Natural killer cell (primary cell): ENCODE data around the gene INSRR. TPM values are rescaled to one million over a fixed set of nuclear protein-coding genes. Genes with fewer than 3 reads are reported as not detected.

Source experiments
- ATAC-seq, 3 donors: fragments of 150-1000 bp in 2 of 3; fragments of 200-7000 bp in 1 of 3; cut with Tn5 transposase; 1 replicate in 1 of 3; 2 replicates in 2 of 3; pipeline ENCODE4 v1.10.0; 2021; ENCODE audit warnings: mild to moderate bottlenecking in 2 of 3, moderate library complexity in 2 of 3
- DNase-seq, 2 donors: peaks; one replicate each; pipeline versions ENCODE4 v3.0.0 to v3.0.0-alpha.2; 2013 to 2021; ENCODE audit warnings: mixed read lengths in 1 of 2
- H3K27ac ChIP-seq: one replicate; pipeline ENCODE4 v1.5.1; 2013; ENCODE audit warnings: mild to moderate bottlenecking, low read length
- H3K27me3 ChIP-seq: one replicate; pipeline ENCODE4 v1.6.1; 2013; ENCODE audit warnings: low read length; ENCODE audit not compliant: control insufficient read depth, insufficient read depth
- H3K36me3 ChIP-seq: one replicate; pipeline ENCODE4 v1.6.1; 2013; ENCODE audit warnings: low read length; ENCODE audit not compliant: control insufficient read depth, insufficient read depth
- H3K4me1 ChIP-seq: one replicate; pipeline ENCODE4 v1.6.1; 2013; ENCODE audit warnings: low read length; ENCODE audit not compliant: control insufficient read depth, insufficient read depth
- H3K4me3 ChIP-seq: one replicate; pipeline ENCODE4 v1.5.1; 2013; ENCODE audit warnings: low read length
- H3K9me3 ChIP-seq: one replicate; pipeline ENCODE4 v1.6.1; 2013; ENCODE audit warnings: low read length; ENCODE audit not compliant: control insufficient read depth, insufficient read depth
- H3K27ac Mint-ChIP-seq, 2 donors: one replicate each; pipeline ENCODE4 v1.8.0; 2022; ENCODE audit warnings: mild to moderate bottlenecking in 2 of 2, mixed read lengths in 2 of 2, moderate library complexity in 1 of 2
- H3K27me3 Mint-ChIP-seq, 2 donors: one replicate each; pipeline ENCODE4 v1.8.0; 2022; ENCODE audit warnings: low read depth in 2 of 2, mixed read lengths in 2 of 2
- H3K36me3 Mint-ChIP-seq: one replicate; pipeline ENCODE4 v1.8.0; 2022; ENCODE audit warnings: mixed read lengths
- H3K4me1 Mint-ChIP-seq, 2 donors: one replicate each; pipeline ENCODE4 v1.8.0; 2022; ENCODE audit warnings: mixed read lengths in 2 of 2
- H3K4me3 Mint-ChIP-seq: one replicate; pipeline ENCODE4 v1.8.0; 2022; ENCODE audit warnings: mild to moderate bottlenecking, moderate library complexity, mixed read lengths
- H3K9me3 Mint-ChIP-seq, 2 donors: one replicate each; pipeline ENCODE4 v1.8.0; 2022; ENCODE audit warnings: mixed read lengths in 2 of 2
- CTCF ChIP-seq: fragments of 200-600 bp; IDR thresholded peaks from one replicate; pipeline ENCODE4 v1.8.0; 2022; ENCODE audit warnings: antibody characterized with exemption
- WGBS: methylation state at CpG from one replicate; pipeline ENCODE4 v1.1.7; 2013; ENCODE audit warnings: missing lambda C conversion rate; ENCODE audit not compliant: insufficient coverage; 5-methylcytosine and 5-hydroxymethylcytosine counted together
- intact Hi-C: fragments of 100-400 bp; cut with micrococcal nuclease; formaldehyde crosslinking; loops from one replicate; pipeline ENCODE4 v1.14.2; 2022
- total RNA-seq, 4 donors: library from RNA; stranded (reverse); fragments of 120-200 nt in 1 of 4; gene quantifications; one replicate each; pipeline versions ENCODE4 v1.2.3 to v1.2.4, GENCODE V29; 2013 to 2022

Gene INSRR
- total RNA-seq, 3 donors from 2014 or later (not counting 1 experiment from before 2014, with no cell fraction given), result 0.10 to 0.18 (median 0.14) TPM

- intact Hi-C loops, result no loop called here
These were observed 30.4 kb downstream of the INSRR start for GRCh38 chr1:156828400-156829124.

GRCh38 chr1:156826630-156827029, 32.3 kb downstream of the INSRR start:
- no peaks in the 10 kb centered on the region for H3K4me1 ChIP-seq
- H3K27ac Mint-ChIP-seq, result no peak overlapping the region
- H3K4me3 ChIP-seq, result no peak overlapping the region
- H3K27me3 ChIP-seq, result no peaks in the 10 kb centered on the region
- DNase-seq (no peak), ATAC-seq (no peak)
- no CpG with 5 or more reads among the region's 1 CpG for WGBS
- H3K36me3 Mint-ChIP-seq, result no peaks in the 10 kb centered on the region
- TF ChIP-seq CTCF, result no peak
- H3K4me3 Mint-ChIP-seq, result no peak overlapping the region
- no peak overlapping the region for H3K27ac ChIP-seq
- no peaks in the 10 kb centered on the region for H3K36me3 ChIP-seq
- intact Hi-C loops, result no loop called here
- no peaks in the 10 kb centered on the region for H3K9me3 ChIP-seq
- no peaks in the 10 kb centered on the region for H3K9me3 Mint-ChIP-seq
- peaks cover 5 to 17% of the 10 kb centered on the region in 2 donors for H3K4me1 Mint-ChIP-seq
- H3K27me3 Mint-ChIP-seq, result no peaks in the 10 kb centered on the region

More at GRCh38 chr1:156828400-156829124, 30.4 kb downstream of the INSRR start:
- DNase-seq (no peak), ATAC-seq (no peak)
- H3K4me1 Mint-ChIP-seq, result peaks cover 0 to 5% of the 10 kb centered on the region in 2 donors
- TF ChIP-seq CTCF, result no peak
- H3K4me3 Mint-ChIP-seq, result no peak overlapping the region
- H3K4me3 ChIP-seq, result no peak overlapping the region
- no peaks in the 10 kb centered on the region for H3K36me3 Mint-ChIP-seq
- no peak overlapping the region for H3K27ac Mint-ChIP-seq
- H3K9me3 Mint-ChIP-seq, result no peaks in the 10 kb centered on the region
- H3K9me3 ChIP-seq, result no peaks in the 10 kb centered on the region
- no peaks in the 10 kb centered on the region for H3K4me1 ChIP-seq
- no peak overlapping the region for H3K27ac ChIP-seq
- WGBS, result 74% methylated on average over 17 of the region's 18 CpGs
- H3K27me3 Mint-ChIP-seq, result no peaks in the 10 kb centered on the region
- no peaks in the 10 kb centered on the region for H3K27me3 ChIP-seq
- no peaks in the 10 kb centered on the region for H3K36me3 ChIP-seq

GRCh38 chr1:156823210-156823790, 35.6 kb downstream of the INSRR start:
- Mint-ChIP-seq H3K27me3 (no peaks in the 10 kb centered on the region), H3K36me3 (no peaks in the 10 kb centered on the region), H3K9me3 (no peaks in the 10 kb centered on the region), H3K4me3 (no peak overlapping the region), H3K27ac (peak overlapping the region in 1 of 2 donors; percentile 68), H3K4me1 (peaks cover 11 to 28% of the 10 kb centered on the region in 2 donors)
- H3K27me3 ChIP-seq, result no peaks in the 10 kb centered on the region
- no peaks in the 10 kb centered on the region for H3K36me3 ChIP-seq
- no peak overlapping the region for H3K27ac ChIP-seq
- intact Hi-C loops, result no loop called here
- DNase-seq, result no peak
- ATAC-seq, result peak in 1 of 3 donors; percentile 16
- H3K4me1 ChIP-seq, result no peaks in the 10 kb centered on the region
- no peaks in the 10 kb centered on the region for H3K9me3 ChIP-seq
- TF ChIP-seq CTCF, result no peak
- WGBS, result 91% methylated on average over 5 of the region's 5 CpGs
- no peak overlapping the region for H3K4me3 ChIP-seq
